ENCODE measurements around the gene GSDMA.
A peak's percentile ranks its signal among the peaks of the same experiment; 100 is the strongest.

Gene GSDMA

DNA sequence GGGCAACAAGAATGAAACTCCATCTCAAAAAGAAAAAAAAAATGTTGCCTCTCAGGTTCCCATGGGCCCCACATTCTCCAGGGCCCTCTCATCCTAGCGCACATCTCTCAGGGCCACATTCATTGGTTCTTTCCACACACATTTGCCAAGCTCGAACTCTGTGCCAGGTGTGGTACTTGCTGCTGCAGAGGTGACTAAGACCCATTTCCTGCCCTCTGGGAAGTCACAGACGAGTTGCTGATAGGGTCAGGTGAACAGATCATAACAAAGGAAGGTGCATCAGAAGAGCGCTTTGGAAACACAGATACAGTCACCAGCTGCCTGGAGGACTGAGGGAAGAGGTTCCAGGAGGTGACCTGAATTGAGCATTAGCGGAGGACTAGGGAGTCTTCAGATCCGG lies 1.0 kb downstream of the GSDMA start:
- DNase-seq, result no peak

DNA sequence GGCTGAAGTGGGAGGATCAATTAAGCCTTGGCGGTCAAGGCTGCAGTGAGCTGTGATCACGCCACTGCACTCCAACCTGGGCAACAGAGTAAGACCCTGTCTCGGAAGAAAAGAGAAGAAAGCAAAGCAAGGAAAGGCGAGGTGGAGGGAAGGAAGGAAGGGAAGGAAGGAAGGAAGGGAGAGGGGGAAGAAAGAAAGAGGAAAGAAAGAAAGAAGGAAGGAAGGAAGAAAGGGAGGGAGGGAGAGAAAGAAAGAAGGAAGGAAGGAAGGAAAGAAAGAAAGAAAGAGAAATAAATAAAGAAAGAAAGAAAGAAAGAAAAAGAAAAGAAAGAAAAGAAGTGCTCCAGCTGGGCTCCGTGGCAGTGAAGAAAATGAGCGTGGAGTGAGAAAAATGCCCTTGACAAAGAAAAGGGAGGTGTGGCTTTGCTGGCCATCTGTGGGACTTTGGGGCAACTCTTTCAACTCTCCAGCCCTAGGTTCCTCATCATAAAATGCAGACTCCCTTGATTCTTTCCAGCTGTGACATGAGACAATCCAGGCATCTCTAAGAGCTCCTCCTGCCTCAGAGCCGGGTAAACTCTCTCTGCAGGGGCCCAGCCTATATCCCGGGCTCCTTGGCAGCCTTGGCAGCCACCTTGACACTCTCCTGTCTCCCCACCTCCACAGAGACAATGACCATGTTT lies 2.4 kb downstream of the GSDMA start:
- DNase-seq, result no peak

DNA sequence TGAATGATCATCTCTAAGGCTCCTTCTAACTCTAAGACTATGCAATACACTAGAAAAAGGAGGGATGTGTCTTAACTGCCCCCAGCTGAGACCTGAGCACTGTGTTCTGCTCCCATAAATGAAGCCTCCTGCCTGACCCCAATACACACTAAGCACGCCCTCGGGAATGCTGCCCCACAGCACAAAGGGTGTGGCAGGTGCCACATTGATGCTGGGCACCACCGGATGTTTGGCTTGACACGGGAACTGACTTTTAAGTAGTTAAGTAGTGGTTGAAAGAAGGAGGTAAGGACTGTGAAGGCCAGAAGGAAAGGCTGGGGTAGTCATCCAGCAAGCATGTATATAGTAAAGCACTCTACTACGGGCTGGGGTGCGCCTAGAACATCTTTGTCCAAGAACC lies 4.0 kb downstream of the GSDMA start:
- no peak for DNase-seq

DNA sequence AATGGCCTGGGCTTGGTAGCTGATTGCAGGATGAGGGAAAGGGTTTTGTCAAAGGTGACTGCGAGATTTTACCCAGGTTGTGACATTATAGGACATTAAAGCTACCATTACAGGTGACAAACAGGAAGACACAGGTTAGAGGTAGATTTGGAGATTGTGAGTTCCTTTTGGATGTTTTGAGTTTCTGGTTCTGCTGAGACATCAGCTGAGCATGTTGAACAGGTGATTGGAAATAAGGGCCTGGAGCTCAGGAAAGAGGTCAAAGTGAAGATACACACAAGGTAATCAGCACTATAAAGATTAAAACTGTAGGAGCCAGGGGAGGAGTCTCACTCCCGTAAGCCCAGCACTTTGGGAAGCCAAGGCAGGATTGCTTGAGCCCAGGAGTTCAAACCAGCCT lies 6.0 kb downstream of the GSDMA start:
- DNase-seq, result no peak

DNA sequence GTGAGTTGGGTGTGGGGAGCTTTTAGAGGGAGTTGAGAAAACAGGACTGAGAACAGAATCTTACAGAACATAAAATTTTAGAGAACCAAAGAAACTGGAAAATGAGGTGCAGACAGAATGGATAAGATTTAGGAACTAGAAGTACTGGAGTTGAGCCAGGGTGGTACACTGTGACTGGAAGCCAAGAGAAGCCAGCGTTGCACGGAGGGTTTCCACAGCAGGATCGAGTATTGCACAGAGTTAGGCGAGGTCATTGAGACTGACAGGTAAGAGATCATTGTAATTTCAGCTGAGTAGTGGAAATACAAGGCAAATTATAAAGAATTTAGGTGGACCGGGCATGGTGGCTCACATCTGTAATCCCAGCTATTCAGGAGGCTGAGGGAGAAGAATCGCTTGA lies 6.6 kb downstream of the GSDMA start:
- DNase-seq, result no peak

DNA sequence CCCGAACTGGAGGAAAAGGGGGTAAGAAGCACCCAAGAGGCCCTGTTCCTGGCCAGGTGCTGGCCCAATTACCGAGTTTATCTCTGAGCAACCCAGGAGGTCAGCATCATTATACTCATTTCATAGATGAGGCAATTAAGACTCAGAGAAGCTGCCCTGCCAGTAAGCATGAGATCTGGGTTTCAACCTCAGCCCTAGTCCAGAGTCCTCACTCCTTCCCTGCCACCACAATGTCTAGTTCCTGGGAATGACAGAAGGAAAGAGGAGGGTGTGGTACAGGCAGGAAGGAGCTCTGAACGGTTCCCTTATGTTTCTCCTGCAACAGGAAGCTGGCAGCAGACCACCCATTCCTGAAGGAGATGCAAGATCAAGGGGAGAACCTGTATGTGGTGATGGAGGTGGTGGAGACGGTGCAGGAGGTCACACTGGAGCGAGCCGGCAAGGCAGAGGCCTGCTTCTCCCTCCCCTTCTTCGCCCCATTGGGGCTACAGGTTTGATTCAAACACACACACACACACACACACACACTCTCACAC lies 7.4 kb downstream of the GSDMA start:
- no peak for DNase-seq

DNA sequence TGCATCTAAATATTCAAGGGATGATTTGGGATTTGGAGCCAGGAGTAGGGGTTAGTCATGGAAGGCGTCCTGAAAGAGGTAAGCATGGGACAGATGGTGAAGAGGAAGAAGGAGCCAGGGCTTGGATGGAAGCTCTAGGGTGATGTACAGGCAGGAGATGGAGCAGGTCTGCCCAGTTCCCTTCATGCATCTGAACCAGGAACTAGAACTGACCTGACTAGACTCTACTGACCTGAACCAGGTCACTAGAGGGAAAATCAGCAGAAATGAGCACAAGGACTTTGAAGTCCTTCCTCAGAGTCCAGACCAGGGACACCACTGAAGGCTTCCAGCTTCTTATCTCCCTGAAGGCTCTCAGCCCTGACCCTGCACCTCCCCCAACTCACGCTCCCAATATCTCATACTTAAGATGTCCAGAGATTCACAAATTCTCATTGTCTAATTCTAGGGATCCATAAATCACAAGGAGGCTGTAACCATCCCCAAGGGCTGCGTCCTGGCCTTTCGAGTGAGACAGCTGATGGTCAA lies 8.3 kb downstream of the GSDMA start:
- DNase-seq, result no peak

DNA sequence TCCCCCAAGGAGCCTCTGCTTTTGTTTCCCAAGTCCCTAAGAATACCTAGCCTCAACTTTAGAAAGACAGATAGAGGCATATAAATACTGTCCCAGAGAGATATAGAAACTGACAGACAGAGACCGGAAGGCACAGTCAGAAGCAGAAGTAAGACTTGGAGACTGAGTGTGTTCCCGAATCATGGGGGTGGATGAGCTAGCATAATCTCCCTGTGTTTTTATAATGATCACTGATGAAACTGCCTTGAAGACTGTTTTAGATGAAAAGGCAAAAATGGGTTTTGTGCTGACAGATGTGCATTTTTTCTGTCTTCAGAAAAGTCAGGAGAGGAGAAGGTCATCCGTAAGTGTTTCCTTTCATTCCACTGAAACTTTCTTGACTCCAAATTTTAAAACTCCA lies 9.5 kb downstream of the GSDMA start:
- no peak for DNase-seq

DNA sequence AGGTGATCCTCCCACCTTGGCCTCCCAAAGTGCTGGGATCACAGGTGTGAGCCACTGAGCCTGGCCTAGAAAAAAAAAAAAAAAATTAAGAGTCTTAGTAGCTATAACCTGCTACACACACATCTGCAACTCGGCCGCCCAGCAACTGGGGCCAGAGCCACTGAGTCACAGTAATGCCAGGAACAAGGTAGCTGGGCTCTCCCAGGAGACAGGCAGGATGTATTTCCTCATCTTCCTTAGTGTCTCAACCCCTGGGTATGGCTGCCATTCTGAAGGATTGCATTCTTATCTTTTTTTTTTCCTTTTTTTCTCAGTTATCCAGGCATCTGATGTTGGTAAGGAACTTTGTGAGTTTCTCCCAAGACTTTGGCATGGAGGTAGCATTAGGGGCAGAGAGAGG lies 10.7 kb downstream of the GSDMA start:
- no peak for DNase-seq

DNA sequence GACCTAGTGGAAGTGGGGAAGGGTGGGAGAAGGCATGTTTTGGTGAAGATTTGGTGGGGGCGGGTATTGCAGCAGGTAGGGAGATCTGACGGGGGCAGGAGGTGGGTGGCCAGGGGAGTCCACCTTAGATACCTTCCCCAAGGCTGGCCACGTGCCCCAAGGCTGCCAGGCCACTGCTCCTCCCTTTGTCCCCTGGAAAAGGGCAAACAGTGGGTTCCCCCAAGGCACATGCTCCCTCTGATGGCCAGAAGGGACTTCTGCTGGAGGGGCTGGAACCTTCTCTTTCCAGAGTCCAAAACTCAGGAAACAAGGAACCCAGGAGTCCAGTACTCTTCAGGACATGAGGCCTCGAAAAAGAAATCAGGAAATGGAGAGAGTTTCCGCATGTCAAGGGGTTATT lies 11.6 kb downstream of the GSDMA start:
- no peak for DNase-seq

DNA sequence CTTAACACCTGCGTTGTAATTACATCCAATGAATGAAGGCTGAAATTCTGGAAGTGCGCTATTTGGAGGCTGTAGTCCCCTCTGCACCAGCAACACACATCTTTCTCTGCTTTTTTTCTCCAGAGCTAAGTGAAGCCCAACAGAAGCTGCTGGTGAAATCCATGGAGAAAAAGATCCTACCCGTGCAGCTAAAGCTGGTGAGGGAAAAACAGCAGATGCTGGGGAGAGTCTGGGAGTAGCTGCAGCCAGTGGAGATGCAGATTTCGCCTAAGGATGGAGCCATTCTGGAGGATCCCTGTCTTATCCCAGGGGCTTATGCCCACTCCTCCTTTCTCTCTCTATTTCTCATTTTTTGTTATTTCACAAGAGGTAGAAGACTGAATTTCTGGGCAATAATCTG lies 13.0 kb downstream of the GSDMA start:
- no peak for DNase-seq

DNA sequence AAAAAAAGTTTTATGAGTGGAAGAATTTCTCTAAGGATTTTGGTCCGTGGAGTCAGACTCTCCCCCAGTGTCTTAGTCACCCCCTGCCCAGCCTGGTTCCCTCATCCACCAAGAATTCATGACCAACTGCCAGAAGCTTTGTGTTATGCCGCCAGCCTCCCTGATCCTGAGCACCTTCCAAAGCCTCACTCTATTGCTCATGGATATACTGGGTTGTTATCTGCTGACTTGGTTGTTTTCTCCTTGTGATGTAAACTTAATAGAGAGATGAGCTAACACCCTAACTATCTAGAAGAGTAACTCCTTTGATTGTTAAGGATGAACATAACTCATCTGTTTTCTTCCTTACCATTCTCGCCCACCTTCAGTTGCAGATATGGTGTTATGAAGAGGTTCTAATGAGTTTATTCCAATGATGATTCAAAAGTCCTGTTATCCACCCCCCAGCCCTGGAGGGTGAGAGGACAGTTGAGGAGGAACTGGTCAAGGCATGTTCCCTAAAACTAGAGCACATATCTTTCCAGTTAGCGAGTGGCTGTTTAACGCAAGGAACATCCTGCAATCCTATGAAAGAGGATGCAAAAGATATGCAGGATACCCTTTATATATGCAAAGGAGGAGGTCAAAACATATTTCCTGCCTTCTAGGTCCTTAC lies 16.3 kb downstream of the GSDMA start:
- no peak for DNase-seq

DNA sequence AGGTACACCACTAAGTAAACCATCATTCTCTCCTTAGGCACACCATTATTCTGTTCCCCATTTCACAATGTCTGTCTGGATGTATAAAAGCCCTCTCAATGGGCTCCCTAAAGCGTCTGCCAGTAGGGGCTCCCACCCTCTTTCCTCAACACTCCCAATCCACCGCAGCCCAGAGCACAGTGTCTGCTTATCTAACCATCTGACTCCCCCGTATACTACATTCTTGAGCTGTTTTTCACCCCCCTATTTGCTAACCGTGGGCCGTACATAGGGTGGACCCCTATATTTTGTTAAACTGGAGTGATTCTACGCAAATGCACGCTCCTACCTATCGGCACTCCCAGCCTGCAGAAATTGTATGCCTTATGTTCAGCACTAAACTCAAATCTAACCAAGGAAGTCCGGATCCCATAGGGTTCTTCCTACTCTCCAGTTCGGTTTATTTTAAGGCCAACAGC lies 17.1 kb downstream of the GSDMA start:
- DNase-seq, result no peak

DNA sequence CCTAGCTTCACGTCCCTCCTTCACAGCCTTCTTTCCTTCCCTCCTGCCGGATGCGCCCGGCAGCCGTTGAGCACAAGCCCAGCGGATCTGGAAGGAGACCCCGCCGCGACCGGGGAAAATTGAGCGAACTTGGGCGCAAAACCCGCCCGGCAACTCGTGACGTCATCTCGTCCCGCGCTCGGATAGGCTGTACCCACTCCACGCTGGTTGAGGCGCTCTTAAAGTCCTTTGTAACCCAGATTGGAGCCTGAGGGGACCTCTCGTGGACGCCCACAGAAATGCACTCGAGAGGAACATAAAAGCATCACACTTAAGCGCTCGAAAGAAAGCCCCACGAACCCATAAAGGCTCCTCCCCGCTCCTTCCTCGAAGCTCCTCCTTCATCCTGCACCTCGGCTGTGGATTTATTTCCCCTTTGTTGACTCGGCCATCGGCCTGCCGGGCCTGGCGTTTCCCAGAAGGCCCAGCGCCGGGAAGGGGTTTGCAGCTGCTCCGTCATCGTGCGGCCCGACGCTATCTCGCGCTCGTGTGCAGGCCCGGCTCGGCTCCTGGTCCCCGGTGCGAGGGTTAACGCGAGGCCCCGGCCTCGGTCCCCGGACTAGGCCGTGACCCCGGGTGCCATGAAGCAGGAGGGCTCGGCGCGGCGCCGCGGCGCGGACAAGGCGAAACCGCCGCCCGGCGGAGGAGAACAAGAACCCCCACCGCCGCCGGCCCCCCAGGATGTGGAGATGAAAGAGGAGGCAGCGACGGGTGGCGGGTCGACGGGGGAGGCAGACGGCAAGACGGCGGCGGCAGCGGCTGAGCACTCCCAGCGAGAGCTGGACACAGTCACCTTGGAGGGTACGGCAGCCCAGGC lies 17.8 kb downstream of the GSDMA start, which contains the start of gene PSMD3:
Gene PSMD3 (plus strand): TSS at position 457 of the 856 bp plus-strand sequence. CDS start 164 bp downstream, at position 621.
- DNase-seq, result peak; percentile 99

DNA sequence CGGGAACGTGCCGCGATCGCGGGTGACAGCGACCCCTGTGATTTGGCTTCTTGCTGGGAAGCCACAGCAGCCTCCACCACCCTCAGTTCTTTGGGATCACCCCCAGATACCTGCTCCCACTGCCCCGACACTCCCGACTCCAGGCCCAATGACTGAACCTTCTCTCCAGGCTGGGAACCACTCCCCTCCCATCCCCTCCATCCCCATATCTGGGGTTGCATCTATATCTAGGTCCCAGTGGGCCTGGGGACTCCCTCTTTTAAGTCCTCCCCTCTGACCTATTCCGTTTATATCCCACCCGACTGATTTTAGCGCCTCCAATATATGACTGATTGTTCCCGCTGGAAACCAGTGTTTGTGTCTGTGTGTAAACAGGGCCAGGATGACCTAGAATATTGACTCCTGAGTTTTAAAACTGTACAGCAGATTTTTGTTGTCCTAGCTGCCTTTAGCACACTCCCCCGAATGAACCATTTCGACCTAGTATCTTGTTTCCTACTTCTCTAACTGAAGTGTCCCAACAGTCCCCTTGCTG lies 18.5 kb downstream of the GSDMA start:
- no peak for DNase-seq

DNA sequence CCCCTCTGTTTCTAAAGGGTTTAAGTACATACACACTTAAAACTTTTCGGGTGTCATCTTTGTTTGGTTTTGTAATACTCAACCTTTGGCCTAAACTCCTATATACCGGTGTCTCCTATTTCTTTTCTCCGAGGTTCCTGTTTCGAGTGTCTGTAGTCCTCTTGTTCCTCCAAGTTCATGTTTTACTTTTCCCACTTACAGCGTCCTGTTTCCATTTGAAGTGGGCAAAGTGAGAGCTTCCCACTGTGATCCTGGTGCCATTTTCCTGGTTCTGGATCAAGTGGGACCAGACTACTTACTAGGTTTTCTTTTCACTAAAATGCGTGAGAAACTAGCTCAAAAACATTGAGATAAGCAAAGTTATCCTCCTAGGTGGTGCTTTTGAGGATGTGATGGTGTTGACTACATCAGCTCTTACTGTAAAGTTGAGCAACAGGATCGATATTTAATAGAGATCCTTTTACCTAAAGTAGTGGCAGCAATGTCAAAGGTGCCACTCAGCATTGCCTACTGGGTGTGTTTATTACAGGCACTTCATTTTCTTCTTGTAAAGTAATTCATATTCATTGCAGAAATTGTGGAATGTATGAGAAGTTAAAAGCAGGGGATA lies 19.1 kb downstream of the GSDMA start:
- no peak for DNase-seq

DNA sequence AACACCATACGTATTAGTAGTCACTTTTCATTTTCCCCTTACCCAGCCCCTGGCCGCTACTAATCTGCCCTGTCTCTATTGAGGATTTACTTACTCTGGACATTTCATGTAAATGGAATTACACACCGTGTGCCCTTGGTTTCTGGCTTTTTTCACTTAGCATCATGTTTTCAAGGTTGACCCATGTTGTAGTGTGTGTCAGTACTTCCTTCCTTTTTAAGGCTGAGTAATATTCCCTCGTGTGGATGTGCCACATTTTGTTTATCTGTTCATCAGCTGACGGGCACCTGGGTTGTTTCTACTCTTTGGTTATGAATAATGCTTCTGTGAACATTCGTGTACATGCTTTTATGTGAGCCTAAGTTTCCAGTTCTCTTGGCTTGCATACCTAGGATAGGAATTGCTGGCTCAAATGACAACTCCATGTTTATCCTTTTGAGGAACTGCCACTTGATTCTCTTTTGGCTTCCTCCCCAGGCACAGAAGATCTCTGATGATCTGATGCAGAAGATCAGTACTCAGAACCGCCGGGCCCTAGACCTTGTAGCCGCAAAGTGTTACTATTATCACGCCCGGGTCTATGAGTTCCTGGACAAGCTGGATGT lies 25.5 kb downstream of the GSDMA start:
- no peak for DNase-seq

DNA sequence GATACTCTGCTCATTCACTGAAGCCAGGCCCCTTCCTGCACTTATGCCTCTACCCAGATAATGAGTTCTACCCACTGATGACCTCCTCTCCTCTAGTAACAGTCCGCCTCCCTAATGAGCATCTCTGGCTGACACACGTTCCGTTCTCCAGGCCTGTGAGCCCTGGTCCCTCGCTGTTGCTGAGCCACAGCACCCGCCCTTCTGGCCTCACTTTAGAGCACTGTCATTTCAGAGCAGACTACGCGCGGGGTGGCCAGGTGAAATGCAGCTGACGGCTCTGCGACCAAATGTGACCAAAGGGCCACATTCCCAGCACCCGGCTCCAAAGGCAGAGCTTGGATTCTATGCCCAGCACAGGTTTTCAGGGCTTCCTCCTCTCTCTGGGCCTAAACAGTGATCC lies 31.6 kb downstream of the GSDMA start:
- DNase-seq, result no peak

DNA sequence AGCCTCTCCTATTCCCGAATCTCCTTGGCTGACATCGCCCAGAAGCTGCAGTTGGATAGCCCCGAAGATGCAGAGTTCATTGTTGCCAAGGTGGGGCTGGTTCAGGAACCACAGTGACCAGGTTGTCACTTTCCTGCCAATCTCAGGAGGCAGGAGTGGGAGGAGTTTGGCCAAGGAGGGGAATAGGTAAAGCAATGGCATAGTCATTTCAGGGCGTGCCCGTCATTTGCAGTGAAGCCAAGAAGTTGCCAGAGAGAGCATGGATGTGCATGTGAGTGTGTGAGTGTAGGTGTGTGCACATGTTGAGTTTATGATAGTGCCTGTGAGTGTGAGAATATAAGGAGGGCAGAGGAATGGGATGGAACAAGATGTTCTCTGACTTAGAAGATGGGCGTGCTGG lies 32.6 kb downstream of the GSDMA start:
- DNase-seq, result no peak

DNA sequence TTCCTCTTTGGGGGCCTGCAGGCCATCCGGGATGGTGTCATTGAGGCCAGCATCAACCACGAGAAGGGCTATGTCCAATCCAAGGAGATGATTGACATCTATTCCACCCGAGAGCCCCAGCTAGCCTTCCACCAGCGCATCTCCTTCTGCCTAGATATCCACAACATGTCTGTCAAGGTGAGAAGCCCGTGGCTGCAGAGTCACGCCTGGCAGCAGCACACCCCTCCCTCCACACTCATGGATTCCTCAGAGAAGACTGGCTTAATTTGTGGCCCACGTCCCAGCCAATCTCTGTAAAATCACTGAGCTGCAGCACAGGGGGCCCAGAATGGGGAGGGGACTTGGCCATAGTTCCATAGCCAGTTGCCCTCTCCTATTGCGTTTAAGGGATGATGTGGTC lies 33.4 kb downstream of the GSDMA start:
- DNase-seq, result no peak

DNA sequence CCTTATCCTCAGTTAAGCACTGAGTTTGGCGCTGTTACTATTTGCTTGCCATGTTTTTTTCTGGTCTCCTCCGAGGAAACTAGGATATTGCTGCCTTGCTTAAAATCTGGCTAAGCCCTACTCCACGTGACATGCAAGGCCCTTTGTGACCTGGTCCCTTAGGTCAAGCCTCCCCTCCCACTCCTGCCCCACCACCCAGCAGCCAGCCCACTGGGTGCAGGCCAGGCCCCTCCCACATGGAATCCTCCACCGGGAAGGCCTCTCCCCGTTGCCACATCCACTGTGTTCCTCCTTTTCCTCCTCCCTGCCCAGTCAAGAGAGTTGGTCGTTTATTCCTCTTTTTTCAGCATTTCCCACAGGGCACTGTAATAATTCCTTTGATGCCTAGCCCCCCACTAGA lies 34.0 kb downstream of the GSDMA start:
- DNase-seq, result no peak

DNA sequence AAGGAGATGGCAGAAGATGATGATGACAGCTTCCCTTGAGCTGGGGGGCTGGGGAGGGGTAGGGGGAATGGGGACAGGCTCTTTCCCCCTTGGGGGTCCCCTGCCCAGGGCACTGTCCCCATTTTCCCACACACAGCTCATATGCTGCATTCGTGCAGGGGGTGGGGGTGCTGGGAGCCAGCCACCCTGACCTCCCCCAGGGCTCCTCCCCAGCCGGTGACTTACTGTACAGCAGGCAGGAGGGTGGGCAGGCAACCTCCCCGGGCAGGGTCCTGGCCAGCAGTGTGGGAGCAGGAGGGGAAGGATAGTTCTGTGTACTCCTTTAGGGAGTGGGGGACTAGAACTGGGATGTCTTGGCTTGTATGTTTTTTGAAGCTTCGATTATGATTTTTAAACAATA lies 34.7 kb downstream of the GSDMA start:
- DNase-seq, result no peak
